PC-3 (cell line): ENCODE results near the gene PTGES2. TPM values are rescaled to one million over a fixed set of nuclear protein-coding genes. Genes with fewer than 3 reads are reported as not detected.

Experiments used
- ATAC-seq: fragments of 200-7000 bp; cut with Tn5 transposase; 2 replicates; pipeline ENCODE4 v1.9.1; 2020; ENCODE audit warnings: mild to moderate bottlenecking, moderate library complexity
- BruUV-seq: library from RNA; stranded (reverse); fragments of 400-500 nt; replicated peaks from 2 replicates; lab custom pipeline; 2021; lab: Mats Ljungman, UMichigan
- CTCF ChIA-PET: fragments of 300-600 bp; sonication (Branson Sonifier 250); formaldehyde crosslinking; loops from one replicate; lab custom pipeline; 2022; ENCODE audit warnings: antibody characterized with exemption; lab: Charles Lee
- POLR2A ChIA-PET: fragments of 300-600 bp; sonication (Branson Sonifier 250); formaldehyde crosslinking; loops from one replicate; lab custom pipeline; 2022; ENCODE audit warnings: antibody characterized with exemption; ENCODE audit not compliant: unreplicated experiment; lab: Charles Lee
- DNase-seq: peaks from one replicate; pipeline ENCODE4 v3.0.0-alpha.2; 2015
- H2AFZ ChIP-seq: fragments of 300-600 bp; sonication (generic); 2 replicates; pipeline ENCODE4 v1.6.0; 2016; ENCODE audit warnings: antibody characterized with exemption, low read length
- H3F3A ChIP-seq: fragments of 300-600 bp; sonication (generic); one replicate; pipeline ENCODE4 v1.6.0; 2017; ENCODE audit warnings: antibody characterized with exemption, low read length, control low read depth, mild to moderate bottlenecking; ENCODE audit not compliant: unreplicated experiment
- H3K27ac ChIP-seq: fragments of 300-600 bp; sonication (generic); 2 replicates; pipeline ENCODE4 v1.5.1; 2016; ENCODE audit warnings: mild to moderate bottlenecking, low read length
- H3K27me3 ChIP-seq: fragments of 300-600 bp; sonication (generic); 2 replicates; pipeline ENCODE4 v1.6.1; 2016; ENCODE audit warnings: low read length, mixed read lengths
- H3K36me3 ChIP-seq: fragments of 300-600 bp; sonication (generic); 2 replicates; pipeline ENCODE4 v1.6.1; 2016; ENCODE audit warnings: low read depth, mixed run types, low read length, mixed read lengths
- H3K4me1 ChIP-seq: fragments of 300-600 bp; sonication (generic); 2 replicates; pipeline ENCODE4 v1.5.1; 2016; ENCODE audit warnings: low read length; ENCODE audit not compliant: insufficient read depth
- H3K4me2 ChIP-seq: fragments of 300-600 bp; sonication (generic); 2 replicates; pipeline ENCODE4 v1.6.0; 2016; ENCODE audit warnings: low read length
- H3K4me3 ChIP-seq: fragments of 300-600 bp; sonication (generic); 2 replicates; pipeline ENCODE4 v1.5.1; 2016; ENCODE audit warnings: mild to moderate bottlenecking, low read length, mixed read lengths
- H3K79me2 ChIP-seq: fragments of 300-600 bp; sonication (generic); 2 replicates; pipeline ENCODE4 v1.6.1; 2017; ENCODE audit warnings: low read length, mixed read lengths
- H3K9ac ChIP-seq: fragments of 300-600 bp; sonication (generic); 2 replicates; pipeline ENCODE4 v1.6.0; 2016; ENCODE audit warnings: mild to moderate bottlenecking, low read length
- H3K9me2 ChIP-seq: fragments of 300-600 bp; sonication (generic); replicated peaks from 2 replicates; pipeline ENCODE4 v1.6.1; 2016; ENCODE audit warnings: mixed run types, low read length, mixed read lengths
- H3K9me3 ChIP-seq: fragments of 300-600 bp; sonication (generic); 2 replicates; pipeline ENCODE4 v1.6.1; 2016; ENCODE audit warnings: low read length, mixed read lengths
- H4K20me1 ChIP-seq: fragments of 300-600 bp; sonication (generic); 2 replicates; pipeline ENCODE4 v1.6.1; 2016; ENCODE audit warnings: low read length, mixed read lengths
- EZH2 ChIP-seq: fragments of 300-600 bp; sonication (generic); IDR thresholded peaks from one replicate; pipeline ENCODE4 v1.6.1; 2017; ENCODE audit warnings: antibody characterized with exemption, mild to moderate bottlenecking, low read length; ENCODE audit not compliant: unreplicated experiment
- EZH2phosphoT487 ChIP-seq: fragments of 300-600 bp; sonication (generic); IDR thresholded peaks from 2 replicates; pipeline ENCODE4 v1.6.1; 2018; ENCODE audit warnings: mild to moderate bottlenecking, antibody characterized with exemption, low read length, borderline replicate concordance
- intact Hi-C: fragments of 100-400 bp; cut with micrococcal nuclease; formaldehyde crosslinking; loops from 2 replicates; pipeline ENCODE4 v1.9.0; 2023
- total RNA-seq: library from RNA; depleted of rRNA; stranded (reverse); fragments of >200 nt; gene quantifications from 2 replicates; pipeline ENCODE4 v1.2.3, GENCODE V29; 2014
- TF ChIP-seq, protein P1 (sequence below): fragments of 300-600 bp; sonication (generic); conservative IDR thresholded peaks from 2 replicates; pipeline ENCODE4 v1.5.1; 2017; ENCODE audit warnings: antibody characterized with exemption, low read depth, mild to moderate bottlenecking, low read length

The PTGES2 gene
- total RNA-seq, 1 experiment from 2014 or later = 258 TPM

DNA sequence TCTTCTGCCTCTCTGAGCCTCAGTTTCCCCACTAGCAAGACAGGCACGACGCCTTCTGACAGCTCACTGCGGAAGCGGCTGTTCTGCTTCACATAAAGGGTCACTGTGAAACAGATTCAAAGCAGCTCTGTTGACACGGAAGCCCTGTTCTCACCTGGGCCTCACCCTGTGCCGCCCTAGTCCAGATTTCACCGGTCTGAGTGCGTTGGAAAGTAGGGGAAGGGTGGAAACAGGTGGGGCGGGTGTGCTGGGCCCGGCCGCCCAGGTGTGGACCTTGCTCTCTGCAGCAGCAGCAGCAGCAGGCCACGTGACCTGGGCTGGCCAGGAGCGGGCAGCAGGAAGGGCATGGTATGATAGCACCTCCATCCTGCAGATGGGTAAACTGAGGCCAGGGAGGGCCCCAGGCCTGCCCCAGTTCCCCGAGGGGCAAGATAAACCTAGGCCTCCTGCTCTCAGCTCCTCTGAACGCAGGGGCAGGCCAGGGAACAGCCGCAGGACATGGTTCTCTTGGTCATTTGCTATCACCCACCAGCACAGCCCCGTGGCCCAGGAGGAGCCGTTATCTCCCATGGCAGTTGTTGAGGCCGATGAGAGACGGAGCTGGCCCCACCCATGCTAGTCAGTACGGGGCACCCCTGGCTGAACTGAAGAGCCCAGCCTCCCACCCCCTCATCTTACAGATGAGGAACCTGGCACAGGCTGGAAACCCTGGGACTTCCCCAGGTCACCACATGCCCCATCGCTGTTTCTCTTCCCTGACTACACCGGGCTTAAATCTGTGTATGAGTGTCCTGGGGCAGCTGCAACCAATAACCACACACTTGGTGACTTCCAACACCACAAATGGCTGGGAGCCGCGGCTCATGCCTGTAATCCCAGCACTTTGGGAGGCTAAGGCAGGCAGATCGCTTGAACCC, 12.1 kb downstream of the PTGES2 start:
- no peaks in the 10 kb centered on the region for H3K79me2 ChIP-seq
- peaks cover 6% of the 10 kb centered on the region for H3K4me1 ChIP-seq
- no peaks in the 10 kb centered on the region for H3F3A ChIP-seq
- ATAC-seq (no peak), DNase-seq (no peak)
- H3K9me3 ChIP-seq = no peaks in the 10 kb centered on the region
- H3K36me3 ChIP-seq = peaks cover 3% of the 10 kb centered on the region; the same call in 1 of the 2 replicates
- no peaks in the 10 kb centered on the region for H4K20me1 ChIP-seq
- no peak overlapping the region for H3K9ac ChIP-seq
- ChIA-PET POLR2A (interaction anchor here (0.6 to 0.7 kb wide), 2 partner anchors 160 to 330 kb away, joined by 3 to 5 read pairs; no protein-coding TSS in a partner anchor), CTCF (interaction anchor here (0.6 kb wide), 1 partner anchor 35 kb away, joined by 3 read pairs; no protein-coding TSS in a partner anchor)
- H3K4me2 ChIP-seq = no peak overlapping the region
- TF ChIP-seq EZH2 = no peak
- TF ChIP-seq EZH2phosphoT487 = no peak
- TF ChIP-seq, protein P1, sequence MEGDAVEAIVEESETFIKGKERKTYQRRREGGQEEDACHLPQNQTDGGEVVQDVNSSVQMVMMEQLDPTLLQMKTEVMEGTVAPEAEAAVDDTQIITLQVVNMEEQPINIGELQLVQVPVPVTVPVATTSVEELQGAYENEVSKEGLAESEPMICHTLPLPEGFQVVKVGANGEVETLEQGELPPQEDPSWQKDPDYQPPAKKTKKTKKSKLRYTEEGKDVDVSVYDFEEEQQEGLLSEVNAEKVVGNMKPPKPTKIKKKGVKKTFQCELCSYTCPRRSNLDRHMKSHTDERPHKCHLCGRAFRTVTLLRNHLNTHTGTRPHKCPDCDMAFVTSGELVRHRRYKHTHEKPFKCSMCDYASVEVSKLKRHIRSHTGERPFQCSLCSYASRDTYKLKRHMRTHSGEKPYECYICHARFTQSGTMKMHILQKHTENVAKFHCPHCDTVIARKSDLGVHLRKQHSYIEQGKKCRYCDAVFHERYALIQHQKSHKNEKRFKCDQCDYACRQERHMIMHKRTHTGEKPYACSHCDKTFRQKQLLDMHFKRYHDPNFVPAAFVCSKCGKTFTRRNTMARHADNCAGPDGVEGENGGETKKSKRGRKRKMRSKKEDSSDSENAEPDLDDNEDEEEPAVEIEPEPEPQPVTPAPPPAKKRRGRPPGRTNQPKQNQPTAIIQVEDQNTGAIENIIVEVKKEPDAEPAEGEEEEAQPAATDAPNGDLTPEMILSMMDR = no peak
- no peak overlapping the region for H2AFZ ChIP-seq
- intact Hi-C loops = no loop called here
- H3K27ac ChIP-seq = no peak overlapping the region
- BruUV-seq = no TSS peak
- H3K4me3 ChIP-seq = no peak overlapping the region
- H3K9me2 ChIP-seq = no peaks in the 10 kb centered on the region
- no peaks in the 10 kb centered on the region for H3K27me3 ChIP-seq

DNA sequence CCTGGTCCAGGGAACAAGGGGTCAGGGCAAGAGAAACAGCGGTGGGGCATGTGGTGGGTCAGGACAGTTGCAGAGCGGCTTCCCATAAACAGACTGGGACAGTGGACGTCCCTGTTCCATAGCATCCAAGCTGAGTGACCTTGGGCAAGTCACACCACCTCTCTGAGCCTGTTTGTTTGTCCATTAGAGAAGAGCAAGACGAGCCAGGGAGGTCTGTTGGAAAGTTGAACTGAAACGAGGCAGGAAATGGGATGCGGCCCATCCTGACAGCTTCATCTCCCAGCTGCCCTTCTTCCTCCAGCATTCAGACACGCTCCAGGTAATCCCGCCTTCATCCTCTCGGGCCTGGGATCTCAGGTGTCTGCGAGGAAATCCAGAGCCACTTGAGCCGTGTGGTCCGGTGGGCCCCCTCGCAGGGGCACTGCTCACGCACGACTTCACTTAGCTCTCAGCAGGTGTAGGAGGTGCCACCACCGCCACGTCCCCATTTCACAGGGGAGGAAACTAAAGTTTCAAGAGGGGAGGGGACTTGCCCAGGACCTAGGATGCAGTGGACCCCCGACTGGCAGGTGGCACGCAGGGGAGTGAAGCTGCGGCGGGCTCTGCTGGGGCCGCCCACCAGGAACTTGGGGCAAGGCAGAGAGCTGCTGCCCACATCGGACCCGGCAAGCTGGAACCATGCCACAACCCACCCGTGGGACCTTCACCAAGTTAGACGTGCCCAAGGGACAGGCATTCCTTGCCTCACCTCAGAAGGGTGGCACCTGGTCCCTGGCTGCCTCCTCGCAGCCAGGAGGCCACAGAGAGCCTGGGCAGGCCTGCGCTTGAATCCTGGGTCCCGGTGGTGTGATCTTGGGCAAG, 13.0 kb downstream of the PTGES2 start:
- intact Hi-C loops = no loop called here
- Histone ChIP-seq H3K27ac (no peak overlapping the region), H3K9ac (no peak overlapping the region), H4K20me1 (no peaks in the 10 kb centered on the region), H3F3A (no peaks in the 10 kb centered on the region), H2AFZ (no peak overlapping the region), H3K4me1 (peaks cover 6% of the 10 kb centered on the region), H3K36me3 (peaks cover 3% of the 10 kb centered on the region; the same call in 1 of the 2 replicates), H3K9me3 (no peaks in the 10 kb centered on the region), H3K4me3 (no peak overlapping the region), H3K79me2 (no peaks in the 10 kb centered on the region), H3K27me3 (no peaks in the 10 kb centered on the region), H3K9me2 (no peaks in the 10 kb centered on the region), H3K4me2 (no peak overlapping the region)
- ATAC-seq (no peak), DNase-seq (no peak)
- TF ChIP-seq, protein P1 = no peak
- TF ChIP-seq EZH2 = no peak
- no peak for TF ChIP-seq EZH2phosphoT487
- CTCF ChIA-PET = no interaction called here
- POLR2A ChIA-PET = interaction anchor here (0.7 kb wide), 1 partner anchor 329 kb away, joined by 5 read pairs; no protein-coding TSS in a partner anchor
- no TSS peak for BruUV-seq
